Measurements from ENCODE around the gene CTNND2. TPM values are rescaled to one million over a fixed set of nuclear protein-coding genes. Genes with fewer than 3 reads are reported as not detected.
A peak's percentile ranks its signal among the peaks of the same experiment; 100 is the strongest.

Gene CTNND2
- total RNA-seq, 4 donors from 2014 or later, result 0.22 to 2.8 (median 0.39) TPM

DNA sequence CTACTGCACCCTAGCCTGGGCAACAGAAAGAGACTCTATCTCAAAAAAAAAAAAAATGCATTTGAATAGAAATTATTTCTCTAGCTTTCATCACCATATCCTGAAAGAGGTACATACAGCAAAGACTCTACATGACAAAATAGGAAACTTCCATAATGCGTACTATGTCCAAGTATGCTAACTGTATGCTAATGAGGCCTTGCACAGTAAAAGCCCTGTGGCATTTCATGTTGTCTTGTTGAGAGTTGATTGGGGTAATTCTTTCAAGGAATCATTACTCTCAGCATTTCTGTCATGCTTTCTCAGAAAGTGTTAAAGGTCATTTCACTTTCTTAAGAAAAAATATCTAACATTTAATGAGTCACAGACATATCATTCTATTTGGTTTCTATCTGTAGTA is 393.4 kb downstream of the CTNND2 start:
- DNase-seq, result no peak
- H3K27ac ChIP-seq, result no peak overlapping the region
- intact Hi-C loops (cut with DNase I), result no loop called here
- no peak for TF ChIP-seq POLR2A (IDR thresholded peaks at IDR 0.05)
- H3K4me1 ChIP-seq, result no peaks in the 10 kb centered on the region
- H3K36me3 ChIP-seq, result no peaks in the 10 kb centered on the region
- H3K9me3 ChIP-seq, result no peaks in the 10 kb centered on the region
- no peak overlapping the region for H3K4me3 ChIP-seq (replicated peaks in 1 of 3)
- WGBS, 2 donors, result 91 to 97% methylated on average over 1 of the region's 1 CpG
- no peaks in the 10 kb centered on the region for H3K27me3 ChIP-seq

- H3K4me3 ChIP-seq (replicated peaks in 1 of 3), result no peak overlapping the region
- no peaks in the 10 kb centered on the region for H3K4me1 ChIP-seq
- intact Hi-C loops (cut with DNase I), result no loop called here
- 54 to 63% methylated on average over 7 of the region's 7 CpGs for WGBS, 2 donors
- H3K9me3 ChIP-seq, result no peaks in the 10 kb centered on the region
- no peak overlapping the region for H3K27ac ChIP-seq
- DNase-seq, result peak in 1 of 2 donors; percentile 9
- TF ChIP-seq POLR2A (IDR thresholded peaks at IDR 0.05), result no peak
- TF ChIP-seq, protein P1, sequence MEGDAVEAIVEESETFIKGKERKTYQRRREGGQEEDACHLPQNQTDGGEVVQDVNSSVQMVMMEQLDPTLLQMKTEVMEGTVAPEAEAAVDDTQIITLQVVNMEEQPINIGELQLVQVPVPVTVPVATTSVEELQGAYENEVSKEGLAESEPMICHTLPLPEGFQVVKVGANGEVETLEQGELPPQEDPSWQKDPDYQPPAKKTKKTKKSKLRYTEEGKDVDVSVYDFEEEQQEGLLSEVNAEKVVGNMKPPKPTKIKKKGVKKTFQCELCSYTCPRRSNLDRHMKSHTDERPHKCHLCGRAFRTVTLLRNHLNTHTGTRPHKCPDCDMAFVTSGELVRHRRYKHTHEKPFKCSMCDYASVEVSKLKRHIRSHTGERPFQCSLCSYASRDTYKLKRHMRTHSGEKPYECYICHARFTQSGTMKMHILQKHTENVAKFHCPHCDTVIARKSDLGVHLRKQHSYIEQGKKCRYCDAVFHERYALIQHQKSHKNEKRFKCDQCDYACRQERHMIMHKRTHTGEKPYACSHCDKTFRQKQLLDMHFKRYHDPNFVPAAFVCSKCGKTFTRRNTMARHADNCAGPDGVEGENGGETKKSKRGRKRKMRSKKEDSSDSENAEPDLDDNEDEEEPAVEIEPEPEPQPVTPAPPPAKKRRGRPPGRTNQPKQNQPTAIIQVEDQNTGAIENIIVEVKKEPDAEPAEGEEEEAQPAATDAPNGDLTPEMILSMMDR (IDR thresholded peaks at IDR 0.05), result no peak
- H3K36me3 ChIP-seq, result no peaks in the 10 kb centered on the region
- H3K27me3 ChIP-seq, result no peaks in the 10 kb centered on the region
Observed at GRCh38 chr5:11509793-11510192, 394.5 kb downstream of the CTNND2 start.

DNA sequence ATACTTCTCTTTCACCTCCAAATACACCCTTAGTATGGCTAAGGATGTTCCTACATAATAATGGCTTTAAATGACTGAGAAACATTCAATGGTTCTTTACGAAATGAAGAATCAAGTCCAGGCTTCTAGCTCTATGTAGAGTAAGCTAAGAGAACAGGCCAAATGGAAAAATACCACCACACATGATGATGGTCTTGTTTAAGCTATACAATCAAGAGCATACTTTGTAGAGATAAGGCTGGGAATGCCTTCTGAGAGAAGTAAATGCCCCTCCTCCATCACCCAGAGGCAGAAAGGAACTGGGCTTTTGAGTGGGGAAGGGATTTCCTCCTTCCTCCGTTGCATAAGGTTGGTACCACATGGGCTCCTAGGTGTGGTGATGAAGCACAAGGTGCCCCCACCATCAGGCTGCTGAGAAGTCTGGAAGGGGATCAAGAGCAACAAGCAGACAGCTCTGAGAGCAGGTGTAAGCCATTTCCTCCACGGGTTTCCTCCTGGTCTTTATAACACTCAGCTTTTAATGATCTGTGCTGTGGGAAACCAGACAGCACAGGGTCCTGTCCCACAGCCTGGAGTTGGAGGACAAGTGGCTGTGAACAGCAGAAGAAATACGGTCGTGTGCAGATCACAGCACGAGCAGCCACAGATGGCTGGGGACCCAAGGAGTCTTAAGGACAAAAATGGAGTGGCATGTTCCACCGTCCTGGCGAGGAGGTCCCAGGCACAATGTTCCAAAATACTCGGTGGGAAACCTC is 396.9 kb downstream of the CTNND2 start:
- Histone ChIP-seq H3K4me3 (replicated peaks in 1 of 3) (no peak overlapping the region), H3K36me3 (no peaks in the 10 kb centered on the region), H3K9me3 (no peaks in the 10 kb centered on the region), H3K4me1 (no peaks in the 10 kb centered on the region), H3K27ac (no peak overlapping the region), H3K27me3 (no peaks in the 10 kb centered on the region)
- intact Hi-C loops (cut with DNase I), result no loop called here
- 74 to 78% methylated on average over 9 of the region's 9 CpGs for WGBS, 2 donors
- DNase-seq, result no peak
- no peak for TF ChIP-seq POLR2A (IDR thresholded peaks at IDR 0.05)
- TF ChIP-seq, protein P1 (IDR thresholded peaks at IDR 0.05), result no peak

- Histone ChIP-seq H3K9me3 (no peaks in the 10 kb centered on the region), H3K27ac (no peak overlapping the region), H3K4me3 (replicated peaks in 1 of 3) (no peak overlapping the region), H3K27me3 (no peaks in the 10 kb centered on the region), H3K4me1 (no peaks in the 10 kb centered on the region), H3K36me3 (no peaks in the 10 kb centered on the region)
- intact Hi-C loops (cut with DNase I), result no loop called here
- WGBS, 2 donors, result 72 to 83% methylated on average over 3 of the region's 3 CpGs
- no peak for DNase-seq
- TF ChIP-seq, protein P1 (IDR thresholded peaks at IDR 0.05), result no peak
- TF ChIP-seq POLR2A (IDR thresholded peaks at IDR 0.05), result no peak
Observed at GRCh38 chr5:11504886-11505193, 399.4 kb downstream of the CTNND2 start.

DNA sequence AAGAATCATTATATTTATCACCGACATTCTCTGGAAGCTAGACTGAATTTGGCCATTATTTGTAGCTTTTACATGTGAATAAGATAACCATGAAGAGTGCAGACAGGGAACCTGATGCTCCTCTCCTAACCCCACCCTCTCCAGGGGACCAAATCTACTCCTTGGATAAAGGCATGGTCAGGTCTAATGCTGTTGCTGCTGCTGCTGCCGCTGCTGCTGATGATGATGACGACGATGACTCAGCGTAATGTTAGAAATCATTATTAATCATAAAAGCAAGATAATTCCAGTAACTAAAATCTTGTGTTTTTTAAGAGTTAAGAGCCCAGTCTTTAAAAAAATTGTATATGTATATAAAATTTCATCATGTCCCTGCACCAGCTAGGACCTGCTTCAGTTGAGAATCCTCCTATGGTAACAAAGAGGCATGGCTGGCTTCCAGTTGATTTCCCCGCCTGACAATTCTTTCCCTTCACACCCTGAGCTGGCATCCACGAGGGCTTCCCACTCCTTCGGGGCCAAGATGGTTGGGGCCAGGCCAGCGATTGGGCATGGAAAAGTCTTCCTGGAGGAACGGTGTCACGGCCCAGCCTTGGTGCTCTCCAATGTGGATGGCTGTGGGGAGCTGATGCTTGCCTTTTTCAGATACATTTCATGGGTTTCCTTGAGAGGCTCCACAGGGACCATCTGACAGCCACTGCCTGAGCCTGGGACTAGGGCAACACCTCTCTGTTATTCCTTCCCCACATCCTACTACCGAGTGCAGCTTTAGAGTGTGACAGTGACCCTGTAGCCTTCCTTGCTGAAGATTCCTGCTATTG is 400.0 kb downstream of the CTNND2 start:
- no peaks in the 10 kb centered on the region for H3K36me3 ChIP-seq
- WGBS, 2 donors, result 91 to 96% methylated on average over 12 of the region's 12 CpGs
- intact Hi-C loops (cut with DNase I), result no loop called here
- H3K4me3 ChIP-seq (replicated peaks in 1 of 3), result no peak overlapping the region
- H3K4me1 ChIP-seq, result no peaks in the 10 kb centered on the region
- H3K27ac ChIP-seq, result no peak overlapping the region
- TF ChIP-seq, protein P1 (IDR thresholded peaks at IDR 0.05), result no peak
- no peak for TF ChIP-seq POLR2A (IDR thresholded peaks at IDR 0.05)
- H3K27me3 ChIP-seq, result no peaks in the 10 kb centered on the region
- H3K9me3 ChIP-seq, result no peaks in the 10 kb centered on the region
- no peak for DNase-seq

Measured in thyroid gland (tissue), 4 donors.